Measurements from ENCODE around the gene CES3. TPM values are rescaled to one million over a fixed set of nuclear protein-coding genes. Genes with fewer than 3 reads are reported as not detected.

The CES3 gene
- 0.08 TPM for polyA plus RNA-seq (2013, experiment 1 of 2; ENCODE audit: insufficient read length)
- polyA plus RNA-seq (2013, experiment 2 of 2; ENCODE audit: insufficient read length): 0.06 TPM

- peak; percentile 60 for DNase-seq
These were observed at the start of gene CES3 for GRCh38 chr16:66961065-66961744. Gene CES3 (plus strand): TSS chr16:66961266. CDS start chr16:66961308, 42 bp downstream.

GRCh38 chr16:66911801-66912200 lies 49.3 kb upstream of the CES3 start:
- no peak for DNase-seq

- DNase-seq: no peak
These were observed 48.0 kb upstream of the CES3 start for GRCh38 chr16:66913081-66913480.

GRCh38 chr16:66913711-66914110 lies 47.4 kb upstream of the CES3 start:
- no peak for DNase-seq

- no peak for DNase-seq
These were observed 46.5 kb upstream of the CES3 start for GRCh38 chr16:66914541-66914940.

GRCh38 chr16:66915041-66915440 lies 46.0 kb upstream of the CES3 start:
- DNase-seq: no peak

- no peak for DNase-seq
These were observed 44.5 kb upstream of the CES3 start for GRCh38 chr16:66916518-66916917.

- no peak for DNase-seq
These were observed 43.3 kb upstream of the CES3 start for GRCh38 chr16:66917741-66918140.

GRCh38 chr16:66918355-66918754 lies 42.7 kb upstream of the CES3 start:
- no peak for DNase-seq

GRCh38 chr16:66918803-66919568 lies 42.1 kb upstream of the CES3 start, which contains the start of gene CDH16:
Gene CDH16 (minus strand): TSS chr16:66918885. CDS start chr16:66918065, 820 bp downstream.
- no peak for DNase-seq

GRCh38 chr16:66919569-66920298 lies 41.3 kb upstream of the CES3 start:
- no peak for DNase-seq

- no peak for DNase-seq
These were observed 40.8 kb upstream of the CES3 start for GRCh38 chr16:66920299-66920590.

GRCh38 chr16:66920924-66921680 lies 40.0 kb upstream of the CES3 start:
- no peak for DNase-seq

- no peak for DNase-seq
These were observed 39.2 kb upstream of the CES3 start for GRCh38 chr16:66921729-66922450.

- DNase-seq: peak; percentile 38
These were observed 37.8 kb upstream of the CES3 start for GRCh38 chr16:66923247-66923731.

- DNase-seq: no peak
These were observed 37.2 kb upstream of the CES3 start for GRCh38 chr16:66923866-66924265.

- DNase-seq: no peak
These were observed 36.3 kb upstream of the CES3 start for GRCh38 chr16:66924527-66925321.

GRCh38 chr16:66925322-66925840 lies 35.7 kb upstream of the CES3 start, which contains the start of gene RRAD:
Gene RRAD (minus strand): TSS chr16:66925535. CDS start chr16:66925179, 356 bp downstream.
- DNase-seq: no peak

GRCh38 chr16:66926171-66926947 lies 34.7 kb upstream of the CES3 start:
- DNase-seq: no peak

Data from fibroblast of skin of scalp (primary cell).